DMS53 treated with DMSO at 0.1 percent for 48 hours (cell line): Measurements from ENCODE around the gene CPEB4.

Experiments
- DNase-seq: peaks from one replicate; lab custom pipeline; 2025; ENCODE audit not compliant: unreplicated experiment; lab: John Stamatoyannopoulos, UW

CPEB4 gene

DNA sequence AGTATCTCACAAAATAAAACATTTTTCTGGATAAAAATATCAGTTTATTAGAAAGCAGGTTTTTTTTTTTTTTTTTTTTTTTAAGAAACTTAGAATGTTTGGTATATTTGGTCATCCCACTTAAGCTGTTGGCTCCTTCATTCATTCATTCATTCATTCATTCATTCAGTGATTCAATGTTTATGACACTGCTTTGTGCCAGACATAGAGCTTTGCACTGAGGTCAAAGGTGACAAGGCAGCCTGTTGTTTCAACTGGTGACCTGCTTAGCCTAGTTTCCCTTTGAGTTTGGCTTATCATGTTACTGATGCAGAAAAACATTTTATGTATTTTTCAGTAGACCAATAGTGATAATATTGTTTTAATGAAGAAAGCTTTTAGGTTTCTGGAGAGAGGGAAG lies 23.5 kb downstream of the CPEB4 start:
- no peak for DNase-seq

DNA sequence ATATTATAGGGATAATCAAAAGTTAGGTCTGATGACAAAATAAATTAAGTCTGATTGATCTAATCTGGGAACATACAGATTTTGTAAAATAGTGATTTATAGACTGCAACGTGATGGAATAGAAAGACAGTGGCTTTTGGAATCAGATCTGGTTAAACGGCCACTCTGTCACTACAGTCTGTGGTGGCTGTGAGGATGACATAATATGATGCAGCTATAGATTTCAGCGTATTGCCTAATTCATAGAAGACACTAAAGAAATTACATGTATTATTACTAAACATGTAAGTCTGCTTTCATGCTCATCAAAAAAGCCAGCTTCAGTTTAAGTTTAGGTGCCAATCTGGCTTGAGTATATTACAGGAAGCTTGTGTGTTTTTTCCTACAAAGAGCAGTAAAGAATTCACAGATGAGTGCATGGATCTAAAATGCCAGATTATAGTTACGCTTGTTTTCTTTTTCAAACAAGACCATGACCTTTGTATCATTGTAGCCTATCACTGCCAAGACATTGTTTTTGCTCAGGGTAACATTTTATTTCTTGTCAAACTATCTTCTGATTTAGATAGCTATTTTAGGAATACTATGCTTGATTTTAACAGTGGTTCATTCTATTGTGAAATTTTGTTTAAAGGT lies 25.7 kb downstream of the CPEB4 start:
- DNase-seq = no peak

- DNase-seq = no peak
Observed at GRCh38 chr5:173915310-173916014, 27.3 kb downstream of the CPEB4 start.

DNA sequence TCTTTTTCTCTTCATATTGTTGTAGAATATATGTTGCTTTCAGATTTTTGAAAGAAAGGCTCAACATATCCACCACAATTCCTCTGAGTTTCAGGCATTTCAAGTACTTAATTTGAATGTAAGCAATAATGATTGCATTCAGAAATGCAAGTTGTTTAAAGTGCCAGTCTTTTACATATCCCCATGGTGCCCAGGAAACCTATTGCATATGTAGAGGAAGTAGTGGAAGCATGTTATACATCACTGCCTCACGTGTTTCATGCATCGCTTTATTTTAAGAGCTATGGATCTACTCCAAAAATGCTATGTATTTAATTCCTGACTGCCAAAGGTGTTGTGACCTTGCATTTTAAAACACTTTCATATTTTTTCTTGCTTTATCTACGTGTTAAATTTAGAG lies 28.1 kb downstream of the CPEB4 start:
- DNase-seq = no peak

- peak; percentile 32 for DNase-seq
Observed at GRCh38 chr5:173917788-173918786, 29.9 kb downstream of the CPEB4 start.

GRCh38 chr5:173919443-173919842 lies 31.3 kb downstream of the CPEB4 start:
- no peak for DNase-seq

GRCh38 chr5:173920024-173920753 lies 32.0 kb downstream of the CPEB4 start:
- DNase-seq = no peak

GRCh38 chr5:173920866-173921555 lies 32.9 kb downstream of the CPEB4 start:
- DNase-seq = no peak

- no peak for DNase-seq
Observed at GRCh38 chr5:173922527-173922926, 34.4 kb downstream of the CPEB4 start.

DNA sequence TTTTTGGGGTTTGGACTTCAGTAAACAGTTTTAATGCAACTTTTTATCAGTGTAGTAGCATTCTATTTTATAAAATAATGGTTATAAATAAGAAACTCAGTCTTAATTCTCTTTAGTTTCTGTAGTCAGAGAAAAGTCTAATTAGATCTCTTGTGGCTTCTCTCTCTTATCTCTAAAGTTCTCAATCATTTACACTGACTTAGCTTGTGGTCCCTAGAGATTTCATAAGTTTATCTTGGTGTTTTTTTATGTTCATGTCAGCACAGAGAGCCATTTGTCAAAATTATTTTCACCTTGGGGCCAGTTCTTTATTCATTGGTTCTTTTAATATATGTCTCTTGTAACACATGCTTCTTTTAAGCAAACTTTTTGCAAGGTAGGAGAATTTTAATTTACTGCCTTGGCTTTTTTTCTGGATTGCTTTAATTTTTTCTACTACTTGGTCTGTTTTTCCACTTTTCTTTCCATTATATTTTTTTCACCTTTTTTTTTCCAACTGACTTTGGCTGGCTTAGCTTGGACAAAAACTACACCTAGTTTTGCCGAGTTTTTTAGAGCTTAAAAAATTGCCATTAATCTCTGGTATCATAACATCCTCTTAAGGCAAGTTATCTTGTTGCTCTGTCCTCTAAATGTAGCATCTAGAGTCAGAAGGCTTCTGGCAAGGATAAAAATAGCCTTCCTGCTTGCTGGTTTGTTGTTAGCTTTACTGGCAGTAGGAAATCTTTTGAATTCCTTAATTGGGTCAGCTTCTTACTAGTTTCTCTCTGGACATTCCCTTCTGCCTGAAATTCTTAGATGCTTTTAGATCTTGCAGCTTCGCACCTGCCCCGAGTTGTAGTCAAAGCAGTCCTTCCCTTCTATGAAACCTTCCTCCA lies 35.3 kb downstream of the CPEB4 start:
- DNase-seq = no peak

GRCh38 chr5:173924899-173925298 lies 36.8 kb downstream of the CPEB4 start:
- no peak for DNase-seq

- peak; percentile 7 for DNase-seq
Observed at GRCh38 chr5:173925449-173926071, 37.4 kb downstream of the CPEB4 start.

- DNase-seq = no peak
Observed at GRCh38 chr5:173926359-173926758, 38.2 kb downstream of the CPEB4 start.

DNA sequence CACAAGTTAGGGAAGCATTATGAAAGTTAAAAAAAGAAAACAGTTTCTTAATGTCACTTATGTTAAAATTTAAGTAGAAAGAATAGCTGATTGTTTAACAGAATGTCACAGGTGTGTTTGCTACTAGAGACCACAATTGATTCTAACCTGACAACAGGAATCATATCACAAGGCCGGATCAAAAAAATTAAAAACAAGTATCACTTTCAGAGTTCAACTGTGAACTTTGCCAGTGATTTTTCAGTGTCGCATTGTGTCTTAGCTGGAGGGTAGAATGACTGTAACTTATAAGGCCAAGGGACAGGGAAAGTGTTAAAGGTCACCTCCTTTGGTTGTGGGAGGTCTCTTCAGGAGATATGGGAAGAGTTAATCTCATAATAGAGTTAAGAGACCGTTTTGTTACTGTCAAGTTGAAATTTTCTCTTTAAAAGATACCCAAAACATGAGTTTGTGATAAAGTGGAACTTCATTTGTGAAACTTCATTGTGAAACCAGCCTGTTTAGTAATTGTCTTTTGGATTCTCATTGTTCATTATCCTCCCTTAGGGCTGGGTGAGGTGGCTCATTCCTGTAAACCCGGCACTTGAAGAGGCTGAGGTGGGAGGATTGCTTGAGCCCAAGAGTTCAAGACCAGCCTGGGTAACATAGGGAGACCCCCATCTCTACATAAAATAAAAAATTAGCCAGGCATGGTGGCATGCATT lies 40.9 kb downstream of the CPEB4 start:
- DNase-seq = no peak

- DNase-seq = no peak
Observed at GRCh38 chr5:173932695-173933139, 44.6 kb downstream of the CPEB4 start.

- DNase-seq = no peak
Observed at GRCh38 chr5:173933901-173934300, 45.8 kb downstream of the CPEB4 start.

- DNase-seq = no peak
Observed at GRCh38 chr5:173935396-173935795, 47.2 kb downstream of the CPEB4 start.

- DNase-seq = no peak
Observed at GRCh38 chr5:173940269-173940668, 52.1 kb downstream of the CPEB4 start.
